Mucosa of stomach (tissue), 1 donor: Measurements from ENCODE around the gene LDLRAD3.

Experiments used
- H3K27me3 ChIP-seq: one replicate; pipeline ENCODE4 v1.7.0; 2013; ENCODE audit warnings: mild to moderate bottlenecking, low read length; ENCODE audit not compliant: control insufficient read depth, insufficient read depth
- H3K36me3 ChIP-seq: one replicate; pipeline ENCODE4 v1.7.0; 2013; ENCODE audit warnings: low read length; ENCODE audit not compliant: control insufficient read depth, insufficient read depth
- H3K4me1 ChIP-seq: one replicate; pipeline ENCODE4 v1.7.0; 2013; ENCODE audit warnings: mild to moderate bottlenecking, low read length; ENCODE audit not compliant: control insufficient read depth, insufficient read depth
- H3K4me3 ChIP-seq: one replicate; pipeline ENCODE4 v1.7.0; 2013; ENCODE audit warnings: low read length
- H3K9ac ChIP-seq: one replicate; pipeline ENCODE4 v1.7.0; 2013; ENCODE audit warnings: mild to moderate bottlenecking, low read length, moderate library complexity
- H3K9me3 ChIP-seq: one replicate; pipeline ENCODE4 v1.7.0; 2013; ENCODE audit warnings: mild to moderate bottlenecking, low read length, moderate library complexity; ENCODE audit not compliant: control insufficient read depth
- donor health status: Pancreatic carcinoma.

LDLRAD3 gene

GRCh38 chr11:36160091-36160490 lies 216.2 kb downstream of the LDLRAD3 start:
- Histone ChIP-seq H3K4me1 (no peaks in the 10 kb centered on the region), H3K9me3 (no peaks in the 10 kb centered on the region), H3K36me3 (no peaks in the 10 kb centered on the region), H3K4me3 (no peak overlapping the region), H3K27me3 (no peaks in the 10 kb centered on the region), H3K9ac (no peak overlapping the region)

GRCh38 chr11:36161572-36161971 lies 217.7 kb downstream of the LDLRAD3 start:
- no peaks in the 10 kb centered on the region for H3K4me1 ChIP-seq
- no peaks in the 10 kb centered on the region for H3K9me3 ChIP-seq
- H3K36me3 ChIP-seq: no peaks in the 10 kb centered on the region
- H3K9ac ChIP-seq: no peak overlapping the region
- H3K27me3 ChIP-seq: no peaks in the 10 kb centered on the region
- no peak overlapping the region for H3K4me3 ChIP-seq

GRCh38 chr11:36162006-36162882 lies 218.4 kb downstream of the LDLRAD3 start:
- H3K36me3 ChIP-seq: no peaks in the 10 kb centered on the region
- H3K9ac ChIP-seq: no peak overlapping the region
- H3K4me3 ChIP-seq: no peak overlapping the region
- H3K4me1 ChIP-seq: no peaks in the 10 kb centered on the region
- H3K27me3 ChIP-seq: no peaks in the 10 kb centered on the region
- H3K9me3 ChIP-seq: no peaks in the 10 kb centered on the region

GRCh38 chr11:36162883-36163434 lies 219.1 kb downstream of the LDLRAD3 start:
- H3K4me3 ChIP-seq: no peak overlapping the region
- no peak overlapping the region for H3K9ac ChIP-seq
- no peaks in the 10 kb centered on the region for H3K4me1 ChIP-seq
- no peaks in the 10 kb centered on the region for H3K9me3 ChIP-seq
- no peaks in the 10 kb centered on the region for H3K36me3 ChIP-seq
- H3K27me3 ChIP-seq: no peaks in the 10 kb centered on the region

GRCh38 chr11:36164506-36165250 lies 220.8 kb downstream of the LDLRAD3 start:
- H3K36me3 ChIP-seq: no peaks in the 10 kb centered on the region
- no peaks in the 10 kb centered on the region for H3K9me3 ChIP-seq
- H3K4me1 ChIP-seq: no peaks in the 10 kb centered on the region
- H3K9ac ChIP-seq: no peak overlapping the region
- H3K4me3 ChIP-seq: no peak overlapping the region
- no peaks in the 10 kb centered on the region for H3K27me3 ChIP-seq

- Histone ChIP-seq H3K9ac (no peak overlapping the region), H3K4me1 (no peaks in the 10 kb centered on the region)
Measured at GRCh38 chr11:36165621-36166397, 221.9 kb downstream of the LDLRAD3 start.

GRCh38 chr11:36167073-36167472 lies 223.2 kb downstream of the LDLRAD3 start:
- no peak overlapping the region for H3K4me3 ChIP-seq
- H3K27me3 ChIP-seq: no peaks in the 10 kb centered on the region
- H3K9ac ChIP-seq: no peak overlapping the region
- H3K4me1 ChIP-seq: no peaks in the 10 kb centered on the region
- H3K9me3 ChIP-seq: no peaks in the 10 kb centered on the region
- H3K36me3 ChIP-seq: no peaks in the 10 kb centered on the region

More at GRCh38 chr11:36165621-36166397, 221.9 kb downstream of the LDLRAD3 start:
- no peak overlapping the region for H3K4me3 ChIP-seq
- no peaks in the 10 kb centered on the region for H3K27me3 ChIP-seq
- H3K36me3 ChIP-seq: no peaks in the 10 kb centered on the region
- no peaks in the 10 kb centered on the region for H3K9me3 ChIP-seq

GRCh38 chr11:36167729-36168128 lies 223.9 kb downstream of the LDLRAD3 start:
- no peaks in the 10 kb centered on the region for H3K9me3 ChIP-seq
- H3K9ac ChIP-seq: no peak overlapping the region
- H3K27me3 ChIP-seq: no peaks in the 10 kb centered on the region
- no peaks in the 10 kb centered on the region for H3K4me1 ChIP-seq
- no peaks in the 10 kb centered on the region for H3K36me3 ChIP-seq
- H3K4me3 ChIP-seq: no peak overlapping the region

GRCh38 chr11:36177836-36178235 lies 234.0 kb downstream of the LDLRAD3 start:
- H3K9ac ChIP-seq: no peak overlapping the region
- no peaks in the 10 kb centered on the region for H3K36me3 ChIP-seq
- H3K4me1 ChIP-seq: no peaks in the 10 kb centered on the region
- no peaks in the 10 kb centered on the region for H3K27me3 ChIP-seq
- H3K4me3 ChIP-seq: no peak overlapping the region
- H3K9me3 ChIP-seq: no peaks in the 10 kb centered on the region

GRCh38 chr11:36186340-36187175 lies 242.7 kb downstream of the LDLRAD3 start:
- Histone ChIP-seq H3K36me3 (no peaks in the 10 kb centered on the region), H3K4me3 (no peak overlapping the region), H3K27me3 (no peaks in the 10 kb centered on the region), H3K9ac (no peak overlapping the region), H3K9me3 (no peaks in the 10 kb centered on the region), H3K4me1 (no peaks in the 10 kb centered on the region)

GRCh38 chr11:36187622-36188021 lies 243.8 kb downstream of the LDLRAD3 start:
- Histone ChIP-seq H3K9me3 (no peaks in the 10 kb centered on the region), H3K9ac (no peak overlapping the region), H3K27me3 (no peaks in the 10 kb centered on the region), H3K36me3 (no peaks in the 10 kb centered on the region), H3K4me3 (no peak overlapping the region), H3K4me1 (no peaks in the 10 kb centered on the region)
